MM.1S (cell line): Measurements from ENCODE around the gene CASP12.

Source experiments
- DNase-seq: peaks from one replicate; pipeline ENCODE4 v3.0.0-alpha.2; 2015
- H2AFZ ChIP-seq: fragments of 300-600 bp; sonication (generic); 2 replicates; pipeline ENCODE4 v1.6.0; 2016; ENCODE audit warnings: antibody characterized with exemption, low read length
- H3F3A ChIP-seq: fragments of 300-600 bp; sonication (generic); 2 replicates; pipeline ENCODE4 v1.6.1; 2016; ENCODE audit warnings: mild to moderate bottlenecking, antibody characterized with exemption, low read length, moderate library complexity, mixed read lengths; ENCODE audit not compliant: insufficient read depth
- H3K27ac ChIP-seq: fragments of 300-600 bp; sonication (generic); 2 replicates; pipeline ENCODE4 v1.5.1; 2016; ENCODE audit warnings: mild to moderate bottlenecking, low read length
- H3K27me3 ChIP-seq: fragments of 300-600 bp; sonication (generic); replicated peaks from 2 replicates; pipeline ENCODE4 v1.6.0; 2016; ENCODE audit warnings: low read length; ENCODE audit not compliant: insufficient read depth
- H3K36me3 ChIP-seq: fragments of 300-600 bp; sonication (generic); replicated peaks from 2 replicates; pipeline ENCODE4 v1.6.1; 2016; ENCODE audit warnings: mild to moderate bottlenecking, low read length, mixed read lengths; ENCODE audit not compliant: insufficient read depth
- H3K4me1 ChIP-seq: fragments of 300-600 bp; sonication (generic); 2 replicates; pipeline ENCODE4 v1.6.1; 2016; ENCODE audit warnings: low read length, mixed read lengths
- H3K4me2 ChIP-seq: fragments of 300-600 bp; sonication (generic); 2 replicates; pipeline ENCODE4 v1.6.0; 2016; ENCODE audit warnings: low read depth, low read length
- H3K4me3 ChIP-seq: fragments of 300-600 bp; sonication (generic); 2 replicates; pipeline ENCODE4 v1.5.1; 2016; ENCODE audit warnings: low read length, mixed read lengths
- H3K79me2 ChIP-seq: fragments of 300-600 bp; sonication (generic); 2 replicates; pipeline ENCODE4 v1.6.1; 2016; ENCODE audit warnings: mixed run types, low read length, mixed read lengths
- H3K9ac ChIP-seq: fragments of 300-600 bp; sonication (generic); 2 replicates; pipeline ENCODE4 v1.6.1; 2016; ENCODE audit warnings: low read length, mixed read lengths
- H3K9me2 ChIP-seq: fragments of 300-600 bp; sonication (generic); replicated peaks from 2 replicates; pipeline ENCODE4 v1.6.1; 2016; ENCODE audit warnings: mild to moderate bottlenecking, low read length, mixed read lengths; ENCODE audit not compliant: insufficient read depth
- H3K9me3 ChIP-seq: fragments of 300-600 bp; sonication (generic); replicated peaks from 2 replicates; pipeline ENCODE4 v1.6.1; 2016; ENCODE audit warnings: mild to moderate bottlenecking, low read length, mixed read lengths; ENCODE audit not compliant: insufficient read depth
- H4K20me1 ChIP-seq: fragments of 300-600 bp; sonication (generic); 2 replicates; pipeline ENCODE4 v1.6.1; 2016; ENCODE audit warnings: mild to moderate bottlenecking, low read length, moderate library complexity, mixed read lengths; ENCODE audit not compliant: insufficient read depth
- CTCF ChIP-seq: fragments of 300-600 bp; sonication (generic); IDR thresholded peaks from 2 replicates; pipeline ENCODE4 v1.5.1; 2016; ENCODE audit warnings: antibody characterized with exemption, low read length, mixed read lengths
- EZH2 ChIP-seq: fragments of 300-600 bp; sonication (generic); optimal IDR thresholded peaks from 2 replicates; pipeline ENCODE3; 2017; ENCODE audit warnings: low read depth, mild to moderate bottlenecking, antibody characterized with exemption, low read length, mixed read lengths
- EZH2phosphoT487 ChIP-seq: fragments of 300-600 bp; sonication (generic); IDR thresholded peaks from 2 replicates; pipeline ENCODE4 v1.6.1; 2018; ENCODE audit warnings: antibody characterized with exemption, low read length

Gene CASP12

DNA sequence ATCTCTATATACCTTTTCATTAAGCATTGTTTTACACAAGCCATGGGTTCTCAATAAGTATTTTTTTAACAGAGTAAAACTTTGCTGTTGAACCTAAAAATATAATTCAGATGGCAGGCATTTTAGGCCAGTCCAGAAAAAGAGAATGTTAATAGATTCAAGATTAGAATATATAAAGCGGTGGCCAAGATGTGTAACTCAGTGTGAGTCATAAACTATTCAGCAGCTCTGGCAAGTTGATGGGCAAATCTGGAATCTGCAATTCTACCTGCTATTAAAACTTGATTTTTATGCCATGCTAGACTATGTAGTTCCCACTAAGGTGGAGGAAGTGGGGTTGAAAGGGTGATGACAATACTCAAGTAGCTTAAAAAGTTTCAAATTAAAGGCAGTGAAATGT, 45.4 kb downstream of the CASP12 start:
- Histone ChIP-seq H3K9me3 (no peaks in the 10 kb centered on the region), H3K36me3 (no peaks in the 10 kb centered on the region), H3K4me2 (no peak overlapping the region), H4K20me1 (no peaks in the 10 kb centered on the region), H3K4me1 (no peaks in the 10 kb centered on the region), H3K27ac (no peak overlapping the region), H3K4me3 (no peak overlapping the region), H3K79me2 (no peaks in the 10 kb centered on the region), H3F3A (no peaks in the 10 kb centered on the region), H3K9me2 (no peaks in the 10 kb centered on the region), H3K9ac (no peak overlapping the region), H3K27me3 (no peaks in the 10 kb centered on the region), H2AFZ (no peak overlapping the region)
- DNase-seq = no peak
- TF ChIP-seq EZH2 (no peak), EZH2phosphoT487 (no peak), CTCF (no peak)

GRCh38 chr11:104846216-104846615, 52.0 kb downstream of the CASP12 start:
- Histone ChIP-seq H3K79me2 (no peaks in the 10 kb centered on the region), H3K9ac (no peak overlapping the region), H3K4me1 (no peaks in the 10 kb centered on the region), H3K27ac (no peak overlapping the region), H3F3A (no peaks in the 10 kb centered on the region), H2AFZ (no peak overlapping the region), H3K4me3 (no peak overlapping the region), H3K4me2 (no peak overlapping the region), H3K9me3 (no peaks in the 10 kb centered on the region), H4K20me1 (no peaks in the 10 kb centered on the region), H3K36me3 (no peaks in the 10 kb centered on the region), H3K9me2 (no peaks in the 10 kb centered on the region), H3K27me3 (no peaks in the 10 kb centered on the region)
- no peak for DNase-seq
- TF ChIP-seq EZH2 (no peak), EZH2phosphoT487 (no peak)

DNA sequence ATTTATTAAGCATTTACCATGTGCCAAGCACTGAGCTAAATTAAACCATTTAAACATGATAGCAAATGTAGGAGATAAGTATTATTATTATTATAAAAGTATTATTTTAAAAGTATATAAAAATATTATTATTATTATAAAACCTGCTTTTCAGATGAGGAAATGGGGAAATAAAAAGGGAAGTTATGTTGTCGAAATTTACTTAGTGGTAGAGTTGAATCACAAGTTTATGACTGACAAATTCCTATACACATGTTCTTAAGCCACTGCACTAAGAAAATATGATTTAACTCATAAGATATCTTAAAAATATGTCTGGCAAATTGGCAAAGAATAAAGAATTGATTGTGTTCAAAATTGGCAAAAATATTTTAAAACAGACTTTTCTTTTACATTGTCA, 53.8 kb downstream of the CASP12 start:
- Histone ChIP-seq H3K9ac (no peak overlapping the region), H3K9me2 (no peaks in the 10 kb centered on the region), H3K4me1 (no peaks in the 10 kb centered on the region), H3K4me2 (no peak overlapping the region), H3K36me3 (no peaks in the 10 kb centered on the region), H3K27ac (no peak overlapping the region), H3K9me3 (no peaks in the 10 kb centered on the region), H3K4me3 (no peak overlapping the region), H4K20me1 (no peaks in the 10 kb centered on the region), H3F3A (no peaks in the 10 kb centered on the region), H3K27me3 (no peaks in the 10 kb centered on the region), H2AFZ (no peak overlapping the region), H3K79me2 (no peaks in the 10 kb centered on the region)
- TF ChIP-seq CTCF = no peak
- no peak for TF ChIP-seq EZH2
- no peak for TF ChIP-seq EZH2phosphoT487
- DNase-seq = no peak

DNA sequence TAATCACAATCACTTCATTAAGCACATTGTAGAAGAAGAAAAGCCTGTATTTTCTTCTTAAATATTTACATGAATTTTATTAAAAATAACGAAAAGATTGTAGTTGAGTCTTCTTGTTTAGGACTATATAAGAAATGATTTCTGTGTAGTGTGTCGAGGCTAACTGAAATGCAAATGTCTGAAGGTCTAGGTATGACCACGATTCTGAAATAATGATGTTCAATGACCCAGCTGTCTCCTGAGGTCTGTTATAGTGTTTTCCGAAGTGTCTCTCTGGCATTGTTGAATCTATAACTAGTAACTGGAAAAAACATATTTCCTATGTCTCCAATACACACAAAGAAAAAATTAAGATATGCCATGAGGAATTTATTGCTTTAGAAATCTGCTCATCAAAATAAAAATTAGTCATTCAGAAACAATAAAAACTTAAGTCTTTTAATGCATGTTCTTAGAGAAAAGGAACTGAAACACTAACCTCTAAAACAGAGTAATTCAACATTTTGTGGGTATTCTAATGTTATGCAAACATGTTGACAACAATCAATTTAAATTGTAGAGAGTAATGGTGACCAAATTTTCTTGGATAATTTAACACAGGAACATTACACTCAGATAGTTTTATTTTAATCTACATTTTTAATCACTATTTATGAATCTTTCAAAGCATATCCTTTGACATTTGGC, 55.0 kb downstream of the CASP12 start:
- H3K27me3 ChIP-seq = no peaks in the 10 kb centered on the region

More for the DNA sequence above, 55.0 kb downstream of the CASP12 start:
- H3K9me2 ChIP-seq = no peaks in the 10 kb centered on the region
- no peaks in the 10 kb centered on the region for H3K79me2 ChIP-seq
- H3K4me3 ChIP-seq = no peak overlapping the region
- H3K27ac ChIP-seq = no peak overlapping the region
- H4K20me1 ChIP-seq = no peaks in the 10 kb centered on the region
- TF ChIP-seq EZH2phosphoT487 (no peak), CTCF (no peak), EZH2 (no peak)
- DNase-seq = no peak
- no peak overlapping the region for H2AFZ ChIP-seq
- H3K36me3 ChIP-seq = no peaks in the 10 kb centered on the region
- H3K9ac ChIP-seq = no peak overlapping the region
- H3K4me2 ChIP-seq = no peak overlapping the region
- no peaks in the 10 kb centered on the region for H3K4me1 ChIP-seq
- H3K9me3 ChIP-seq = no peaks in the 10 kb centered on the region
- H3F3A ChIP-seq = no peaks in the 10 kb centered on the region
